Left renal pelvis (tissue), 4 donors: Measurements from ENCODE around the gene ACTL7B. TPM values are rescaled to one million over a fixed set of nuclear protein-coding genes. Genes with fewer than 3 reads are reported as not detected.

ENCODE experiments used
- DNase-seq, 4 donors: peaks; one replicate each; pipeline ENCODE4 v3.0.0-alpha.2; 2013; ENCODE audit warnings: low read depth in 4 of 4, low spot score in 3 of 4
- polyA plus RNA-seq, 4 donors: library from polyadenylated mRNA; unstranded; fragments of 120-200 nt; gene quantifications; one replicate each; pipeline ENCODE4 v1.2.1, GENCODE V29; 2013; ENCODE audit not compliant: insufficient read length in 4 of 4

Gene ACTL7B
- polyA plus RNA-seq, 4 donors, result not detected

GRCh38 chr9:108874058-108874788 is 18.4 kb upstream of the ACTL7B start:
- DNase-seq, result no peak

- DNase-seq, result no peak
These were observed 13.4 kb upstream of the ACTL7B start for GRCh38 chr9:108869092-108869725.

GRCh38 chr9:108867829-108868228 is 12.0 kb upstream of the ACTL7B start:
- no peak for DNase-seq

- DNase-seq, result no peak
These were observed 11.3 kb upstream of the ACTL7B start for GRCh38 chr9:108867116-108867515.

GRCh38 chr9:108866001-108866420 is 10.2 kb upstream of the ACTL7B start:
- DNase-seq, result no peak

GRCh38 chr9:108865037-108865436 is 9.3 kb upstream of the ACTL7B start:
- DNase-seq, result no peak

GRCh38 chr9:108864446-108864845 is 8.7 kb upstream of the ACTL7B start:
- no peak for DNase-seq

GRCh38 chr9:108863891-108864290 is 8.1 kb upstream of the ACTL7B start:
- DNase-seq, result no peak

GRCh38 chr9:108861997-108862396 is 6.2 kb upstream of the ACTL7B start, which contains the start of gene ACTL7A:
Gene ACTL7A, plus strand, starts transcription at chr9:108862266. Its CDS starts 57 bp downstream, at chr9:108862323.
- no peak for DNase-seq

GRCh38 chr9:108861464-108861863 is 5.7 kb upstream of the ACTL7B start:
- DNase-seq, result no peak

GRCh38 chr9:108860764-108861163 is 5.0 kb upstream of the ACTL7B start:
- DNase-seq, result no peak

- DNase-seq, result no peak
These were observed 4.6 kb upstream of the ACTL7B start for GRCh38 chr9:108860354-108860753.

- DNase-seq, result no peak
These were observed 3.8 kb upstream of the ACTL7B start for GRCh38 chr9:108859459-108860114.

GRCh38 chr9:108857572-108857971 is 1.8 kb upstream of the ACTL7B start:
- no peak for DNase-seq

- DNase-seq, result no peak
These were observed 278 bp downstream of the ACTL7B start for GRCh38 chr9:108855529-108855886.

- no peak for DNase-seq
These were observed 901 bp downstream of the ACTL7B start for GRCh38 chr9:108854641-108855528.

GRCh38 chr9:108854094-108854493 is 1.7 kb downstream of the ACTL7B start:
- no peak for DNase-seq

- DNase-seq, result peak in 1 of 4 donors; percentile 7
These were observed 3.7 kb downstream of the ACTL7B start for GRCh38 chr9:108852079-108852478.

- DNase-seq, result no peak
These were observed 4.6 kb downstream of the ACTL7B start for GRCh38 chr9:108851138-108851537.

- no peak for DNase-seq
These were observed 5.4 kb downstream of the ACTL7B start for GRCh38 chr9:108850293-108850897.
